Measurements from ENCODE around the gene SNX27.

DNA sequence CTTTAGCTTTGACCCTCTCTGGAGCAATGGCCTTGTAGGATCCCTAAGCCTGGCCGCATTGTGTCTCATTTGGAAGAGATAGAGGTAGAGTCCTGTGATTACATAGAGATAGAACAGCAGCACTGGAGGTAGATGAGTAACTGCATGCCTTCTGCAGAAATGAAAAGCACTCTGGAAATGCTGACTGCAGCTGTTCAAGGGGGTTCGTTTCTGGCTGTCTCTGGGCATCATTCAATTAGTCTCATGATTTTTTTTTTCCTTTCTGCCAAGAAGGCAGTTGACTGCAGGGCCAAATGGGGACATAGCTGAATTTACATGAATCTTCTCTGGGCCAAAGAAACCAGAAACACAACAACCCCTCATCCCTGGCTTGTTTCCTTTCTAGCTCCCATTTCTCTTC is 28.1 kb upstream of the SNX27 start:
- TF ChIP-seq, protein P1, sequence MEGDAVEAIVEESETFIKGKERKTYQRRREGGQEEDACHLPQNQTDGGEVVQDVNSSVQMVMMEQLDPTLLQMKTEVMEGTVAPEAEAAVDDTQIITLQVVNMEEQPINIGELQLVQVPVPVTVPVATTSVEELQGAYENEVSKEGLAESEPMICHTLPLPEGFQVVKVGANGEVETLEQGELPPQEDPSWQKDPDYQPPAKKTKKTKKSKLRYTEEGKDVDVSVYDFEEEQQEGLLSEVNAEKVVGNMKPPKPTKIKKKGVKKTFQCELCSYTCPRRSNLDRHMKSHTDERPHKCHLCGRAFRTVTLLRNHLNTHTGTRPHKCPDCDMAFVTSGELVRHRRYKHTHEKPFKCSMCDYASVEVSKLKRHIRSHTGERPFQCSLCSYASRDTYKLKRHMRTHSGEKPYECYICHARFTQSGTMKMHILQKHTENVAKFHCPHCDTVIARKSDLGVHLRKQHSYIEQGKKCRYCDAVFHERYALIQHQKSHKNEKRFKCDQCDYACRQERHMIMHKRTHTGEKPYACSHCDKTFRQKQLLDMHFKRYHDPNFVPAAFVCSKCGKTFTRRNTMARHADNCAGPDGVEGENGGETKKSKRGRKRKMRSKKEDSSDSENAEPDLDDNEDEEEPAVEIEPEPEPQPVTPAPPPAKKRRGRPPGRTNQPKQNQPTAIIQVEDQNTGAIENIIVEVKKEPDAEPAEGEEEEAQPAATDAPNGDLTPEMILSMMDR (IDR thresholded peaks at IDR 0.05): no peak
- TF ChIP-seq POLR2A (IDR thresholded peaks at IDR 0.05): no peak

All from testis (tissue), 2 donors.